ACHN (cell line): ENCODE results near the gene MINDY1.

ENCODE experiments used
- DNase-seq: peaks from one replicate; pipeline ENCODE4 v3.0.0-alpha.2; 2015
- in situ Hi-C: cut with HindIII; loops from 2 replicates; pipeline ENCODE4 v1.10.0; 2017; ENCODE audit warnings: low sequenced_read_pairs, low pct_ligation_motif_present, low pct_unique_long_range_greater_than_20kb

MINDY1 gene

DNA sequence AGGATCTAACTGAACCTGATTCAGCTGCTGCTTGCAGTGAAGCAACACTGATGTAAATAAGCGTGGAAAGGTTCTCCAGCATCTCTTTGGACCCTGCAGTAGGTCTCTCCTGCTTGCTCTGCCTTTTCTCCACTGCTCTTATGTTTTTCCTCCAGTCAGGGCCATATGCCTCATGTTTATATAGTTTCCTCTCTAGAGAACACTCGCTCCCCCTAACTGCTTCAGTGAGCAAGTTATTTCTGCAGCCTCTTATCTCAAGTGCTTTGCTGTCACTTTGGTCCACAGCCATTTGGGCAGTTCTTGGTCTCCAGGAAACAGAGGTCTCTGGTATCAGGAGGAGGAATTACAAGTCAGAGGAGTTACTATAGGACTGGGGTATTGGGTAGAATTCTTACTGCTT is 6.8 kb upstream of the MINDY1 start:
- in situ Hi-C loops = no loop called here
- DNase-seq = peak; percentile 56

DNA sequence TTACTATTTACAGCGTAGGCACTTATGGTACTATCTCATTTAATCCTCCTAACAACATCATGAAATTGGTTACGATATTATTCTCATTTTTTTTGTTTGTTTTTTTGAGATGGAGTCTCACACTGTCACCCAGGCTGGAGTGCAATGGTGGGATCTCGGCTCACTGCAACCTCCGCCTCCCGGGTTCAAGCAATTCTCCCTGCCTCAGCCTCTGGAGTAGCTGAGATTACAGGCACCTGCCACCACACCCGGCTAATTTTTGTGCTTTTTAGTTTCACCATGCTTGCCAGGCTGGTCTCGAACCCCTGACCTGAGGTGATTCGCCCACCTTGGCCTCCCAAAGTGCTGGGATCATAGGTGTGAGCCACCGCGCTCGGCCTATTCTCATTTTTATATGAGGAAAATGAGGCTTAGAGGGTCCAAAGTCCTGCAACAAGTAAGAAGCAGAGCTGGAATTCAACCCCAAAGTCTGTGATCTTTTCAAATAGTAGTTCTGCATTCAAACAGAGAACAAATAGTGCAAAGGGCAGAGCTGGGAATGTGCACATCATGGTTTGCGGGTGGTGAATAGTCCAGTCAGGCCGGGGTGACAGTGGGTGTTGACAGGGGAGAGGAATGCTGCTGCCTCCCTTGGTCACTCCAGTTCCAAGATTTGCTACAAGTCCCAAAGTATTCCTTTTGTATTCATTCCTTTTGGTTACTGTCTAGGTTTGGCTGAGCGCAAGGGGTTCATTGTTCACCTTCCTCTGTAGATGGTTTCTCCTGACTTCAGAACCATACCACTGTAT is 6.2 kb upstream of the MINDY1 start:
- no peak for DNase-seq
- in situ Hi-C loops = no loop called here

GRCh38 chr1:151011154-151011850 is 4.6 kb upstream of the MINDY1 start:
- in situ Hi-C loops = no loop called here
- DNase-seq = no peak

GRCh38 chr1:151010346-151010726 is 3.6 kb upstream of the MINDY1 start:
- DNase-seq = no peak
- in situ Hi-C loops = no loop called here

GRCh38 chr1:151009674-151010345 is 3.1 kb upstream of the MINDY1 start:
- DNase-seq = no peak
- in situ Hi-C loops = no loop called here

DNA sequence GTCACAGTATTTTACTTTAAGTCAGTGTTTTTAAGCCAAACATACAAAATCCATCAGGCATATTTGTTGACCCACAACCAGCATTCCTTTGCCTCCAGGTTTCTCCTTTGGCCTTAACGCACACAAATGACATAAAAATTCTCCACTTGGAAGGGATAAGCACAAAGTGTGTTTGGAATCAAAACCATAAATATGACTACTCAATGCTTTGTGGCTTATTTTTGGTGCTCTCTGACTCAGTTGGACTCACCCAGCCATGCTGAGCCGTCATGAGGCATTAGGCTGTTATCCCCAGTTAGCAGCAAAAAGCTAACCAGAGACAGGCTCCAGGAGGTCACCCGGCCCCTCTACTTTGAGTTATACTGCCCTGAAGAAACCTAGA is 2.5 kb upstream of the MINDY1 start:
- in situ Hi-C loops = no loop called here
- peak; percentile 34 for DNase-seq

- DNase-seq = peak; percentile 98
- in situ Hi-C loops = no loop called here
These were observed 1.8 kb upstream of the MINDY1 start, which contains the start of gene PRUNE1 for GRCh38 chr1:151008244-151009205. PRUNE1 (plus strand) TSS chr1:151008449; CDS start chr1:151008633, 184 bp downstream.

- in situ Hi-C loops = no loop called here
These were observed 1.1 kb upstream of the MINDY1 start for GRCh38 chr1:151007853-151008243.

GRCh38 chr1:151005729-151006319 is 878 bp downstream of the MINDY1 start:
- in situ Hi-C loops = no loop called here
- DNase-seq = no peak

More at GRCh38 chr1:151007853-151008243, 1.1 kb upstream of the MINDY1 start:
- DNase-seq = no peak

DNA sequence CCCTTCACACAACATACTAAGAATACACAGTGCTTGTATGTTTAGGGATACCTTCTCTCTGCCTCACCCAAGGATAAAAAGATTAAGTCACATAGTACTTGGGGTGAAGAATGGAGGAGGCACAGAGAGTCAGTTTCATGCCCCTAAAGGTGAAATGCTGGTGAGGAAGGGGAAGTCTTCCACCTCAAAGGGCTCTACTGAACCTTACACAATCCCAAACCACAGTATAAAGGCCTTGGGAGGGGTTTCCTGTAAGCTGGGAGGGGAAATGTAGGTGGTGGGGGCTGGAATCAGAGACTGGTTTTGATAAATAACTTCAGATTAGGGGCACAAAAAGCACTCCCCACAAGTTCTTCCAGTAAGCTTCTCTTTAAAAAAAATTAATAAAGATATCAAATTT is 3.5 kb downstream of the MINDY1 start:
- no peak for DNase-seq
- in situ Hi-C loops = no loop called here

GRCh38 chr1:151002611-151003010 is 4.1 kb downstream of the MINDY1 start:
- in situ Hi-C loops = no loop called here
- DNase-seq = no peak

DNA sequence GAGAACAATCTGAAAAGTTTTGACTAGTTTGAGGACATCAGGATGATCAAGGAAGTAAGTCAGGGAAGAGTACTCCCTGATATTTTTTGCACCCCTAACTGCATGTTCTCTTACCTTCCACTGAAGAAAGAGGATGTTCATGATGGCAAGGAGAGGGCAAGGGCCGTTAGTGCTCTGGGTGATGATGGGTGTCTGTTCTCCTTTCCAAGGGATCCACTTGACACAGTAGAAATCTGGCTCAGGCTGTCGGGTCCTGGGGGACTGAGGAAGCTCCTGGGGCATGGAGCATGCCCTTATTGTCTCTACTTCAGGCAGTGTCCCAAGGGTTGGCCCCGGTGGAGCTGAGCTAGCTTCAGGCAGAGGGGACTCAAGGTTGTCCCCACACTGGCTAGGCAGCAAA is 4.7 kb downstream of the MINDY1 start:
- DNase-seq = no peak
- in situ Hi-C loops = no loop called here

GRCh38 chr1:151001602-151002001 is 5.1 kb downstream of the MINDY1 start:
- in situ Hi-C loops = no loop called here
- DNase-seq = no peak

- in situ Hi-C loops = no loop called here
- no peak for DNase-seq
These were observed 6.3 kb downstream of the MINDY1 start for GRCh38 chr1:151000408-151000807.

GRCh38 chr1:150999926-151000325 is 6.8 kb downstream of the MINDY1 start:
- no peak for DNase-seq
- in situ Hi-C loops = no loop called here

DNA sequence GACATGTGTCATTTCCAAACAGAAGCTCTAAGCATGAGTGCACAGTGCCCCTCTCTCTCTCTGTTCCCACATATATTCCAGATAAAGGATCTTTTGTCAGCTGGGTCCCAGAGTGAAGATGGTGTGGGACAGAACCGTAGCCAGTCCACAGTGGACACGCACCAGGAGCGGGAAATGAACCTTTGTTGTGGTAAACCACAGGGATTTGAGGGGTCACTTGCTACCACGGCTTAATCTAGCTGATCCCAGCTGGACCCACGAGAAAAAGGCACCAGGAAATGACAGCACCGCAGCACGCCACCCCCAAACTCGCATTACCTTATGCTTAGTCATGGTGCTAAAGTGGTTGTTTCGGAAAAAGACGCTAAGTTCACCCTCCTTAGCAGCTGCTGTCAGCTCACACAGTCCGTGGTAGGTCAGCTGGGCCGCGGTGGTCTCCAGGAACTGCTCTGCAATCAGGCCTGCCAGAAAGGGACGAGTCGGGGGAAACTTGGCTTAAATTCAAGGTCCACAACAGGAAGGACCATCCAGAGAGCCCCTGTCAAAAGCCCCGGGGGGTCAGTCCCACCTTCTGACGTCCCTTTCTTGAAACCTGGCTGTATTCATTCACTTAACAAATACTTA is 7.5 kb downstream of the MINDY1 start:
- in situ Hi-C loops = no loop called here
- DNase-seq = peak; percentile 33

GRCh38 chr1:150997949-150998348 is 8.8 kb downstream of the MINDY1 start:
- in situ Hi-C loops = no loop called here
- DNase-seq = no peak
